GM18907 (cell line): ENCODE data around the gene SLC1A7.

ENCODE experiments used
- ATAC-seq: cut with Tn5 transposase; IDR thresholded peaks from one replicate; pipeline ENCODE4 v1.9.1; 2021; ENCODE audit warnings: mild to moderate bottlenecking, moderate library complexity; ENCODE audit not compliant: unreplicated experiment

Gene SLC1A7

GRCh38 chr1:53062708-53063591, 79.5 kb downstream of the SLC1A7 start:
- ATAC-seq, result no peak

- no peak for ATAC-seq
Measured at GRCh38 chr1:53061859-53062707, 80.4 kb downstream of the SLC1A7 start, which contains the start of gene PODN. PODN (plus strand) TSS chr1:53062213; CDS start chr1:53069856, 7,643 bp downstream.

- ATAC-seq, result no peak
Measured at GRCh38 chr1:53061123-53061858, 81.1 kb downstream of the SLC1A7 start.

GRCh38 chr1:53060579-53060978, 81.9 kb downstream of the SLC1A7 start:
- ATAC-seq, result no peak

- ATAC-seq, result no peak
Measured at GRCh38 chr1:53057127-53057526, 85.3 kb downstream of the SLC1A7 start.

GRCh38 chr1:53051676-53052075, 90.8 kb downstream of the SLC1A7 start:
- ATAC-seq, result no peak

GRCh38 chr1:53050310-53050709, 92.1 kb downstream of the SLC1A7 start:
- no peak for ATAC-seq

- ATAC-seq, result no peak
Measured at GRCh38 chr1:53049574-53049967, 92.9 kb downstream of the SLC1A7 start.

GRCh38 chr1:53048960-53049573, 93.4 kb downstream of the SLC1A7 start:
- no peak for ATAC-seq

- no peak for ATAC-seq
Measured at GRCh38 chr1:53047737-53048736, 94.4 kb downstream of the SLC1A7 start.

- ATAC-seq, result no peak
Measured at GRCh38 chr1:53046930-53047329, 95.5 kb downstream of the SLC1A7 start.

- ATAC-seq, result no peak
Measured at GRCh38 chr1:53044926-53045325, 97.5 kb downstream of the SLC1A7 start.

GRCh38 chr1:53043271-53043670, 99.2 kb downstream of the SLC1A7 start:
- no peak for ATAC-seq

GRCh38 chr1:53038566-53038965, 103.9 kb downstream of the SLC1A7 start:
- ATAC-seq, result no peak
